Epithelial cell of esophagus (primary cell): ENCODE measurements around the gene MCTP1.
A peak's percentile ranks its signal among the peaks of the same experiment; 100 is the strongest.

ENCODE experiments used
- DNase-seq: peaks from one replicate; pipeline ENCODE4 v3.0.0; 2010; ENCODE audit warnings: low read depth
- H3K4me3 ChIP-seq: 2 replicates; pipeline ENCODE4 v1.5.1; 2011; ENCODE audit warnings: mild to moderate bottlenecking, low read length, control low read depth
- CTCF ChIP-seq: IDR thresholded peaks from 2 replicates; pipeline ENCODE4 v1.5.1; 2011; ENCODE audit warnings: low read depth, mild to moderate bottlenecking, low read length, control low read depth, inconsistent platforms; ENCODE audit not compliant: insufficient read depth; ENCODE audit errors: missing control alignments

Gene MCTP1

GRCh38 chr5:94759022-94759421 is 525.9 kb downstream of the MCTP1 start:
- DNase-seq, result no peak
- TF ChIP-seq CTCF, result no peak
- H3K4me3 ChIP-seq, result no peak overlapping the region

- TF ChIP-seq CTCF, result no peak
- DNase-seq, result no peak
- H3K4me3 ChIP-seq, result no peak overlapping the region
Measured at GRCh38 chr5:94754824-94755223, 530.1 kb downstream of the MCTP1 start.

GRCh38 chr5:94751460-94751859 is 533.4 kb downstream of the MCTP1 start:
- no peak for TF ChIP-seq CTCF
- H3K4me3 ChIP-seq, result no peak overlapping the region
- peak; percentile 4 for DNase-seq

GRCh38 chr5:94750681-94751080 is 534.2 kb downstream of the MCTP1 start:
- no peak overlapping the region for H3K4me3 ChIP-seq
- no peak for DNase-seq
- no peak for TF ChIP-seq CTCF

GRCh38 chr5:94749042-94749441 is 535.9 kb downstream of the MCTP1 start:
- DNase-seq, result no peak
- no peak overlapping the region for H3K4me3 ChIP-seq
- TF ChIP-seq CTCF, result no peak

GRCh38 chr5:94748212-94748611 is 536.7 kb downstream of the MCTP1 start:
- no peak for TF ChIP-seq CTCF
- no peak overlapping the region for H3K4me3 ChIP-seq
- DNase-seq, result no peak

- H3K4me3 ChIP-seq, result no peak overlapping the region
- no peak for TF ChIP-seq CTCF
- DNase-seq, result no peak
Measured at GRCh38 chr5:94747371-94747770, 537.5 kb downstream of the MCTP1 start.
